ENCODE data around the gene ARPC1A.

ARPC1A gene

GRCh38 chr7:99396418-99397296, 71.0 kb downstream of the ARPC1A start:
- TF ChIP-seq ZNF274 (IDR thresholded peaks at IDR 0.05; ENCODE audit: low read depth, low read length), result no peak

DNA sequence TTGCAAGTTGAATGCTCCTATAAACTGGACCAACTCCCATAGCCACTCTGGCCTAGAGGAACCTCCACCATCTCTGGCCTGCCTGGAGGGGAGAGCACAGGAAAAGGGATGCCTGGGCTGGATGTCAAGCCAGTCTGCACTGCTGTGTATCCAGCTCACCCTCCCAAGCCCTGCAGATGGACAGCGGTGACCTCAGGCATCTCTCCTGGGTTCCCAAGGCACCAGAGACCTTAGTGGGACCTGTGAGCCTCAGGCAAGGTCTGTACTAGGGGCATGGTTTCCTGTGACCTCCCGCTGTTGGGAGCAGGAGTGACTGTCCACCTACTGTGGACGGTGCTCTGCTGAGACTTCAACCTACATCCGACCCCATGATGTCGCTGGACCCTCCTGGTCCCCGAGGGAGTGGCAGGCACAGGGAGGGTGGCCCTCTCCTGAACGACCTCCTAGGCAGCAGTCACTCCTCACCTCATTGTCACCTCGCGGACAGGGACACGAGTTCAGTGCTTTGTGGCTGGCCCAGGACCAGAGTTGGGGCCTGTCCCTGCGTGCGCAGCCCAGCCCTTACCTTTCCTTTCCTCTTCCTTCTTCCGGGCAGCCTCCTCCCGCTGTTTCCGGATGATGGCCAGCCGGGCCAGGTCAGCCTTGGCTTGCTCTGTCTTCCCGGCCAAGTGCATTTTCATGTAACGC, 71.7 kb downstream of the ARPC1A start:
- no peak overlapping the region for H3K4me3 ChIP-seq (ENCODE audit: low read length)
- TF ChIP-seq ZNF274 (IDR thresholded peaks at IDR 0.05; ENCODE audit: low read depth, low read length), result no peak

More at GRCh38 chr7:99396418-99397296, 71.0 kb downstream of the ARPC1A start:
- H3K4me3 ChIP-seq (ENCODE audit: low read length), result no peak overlapping the region

DNA sequence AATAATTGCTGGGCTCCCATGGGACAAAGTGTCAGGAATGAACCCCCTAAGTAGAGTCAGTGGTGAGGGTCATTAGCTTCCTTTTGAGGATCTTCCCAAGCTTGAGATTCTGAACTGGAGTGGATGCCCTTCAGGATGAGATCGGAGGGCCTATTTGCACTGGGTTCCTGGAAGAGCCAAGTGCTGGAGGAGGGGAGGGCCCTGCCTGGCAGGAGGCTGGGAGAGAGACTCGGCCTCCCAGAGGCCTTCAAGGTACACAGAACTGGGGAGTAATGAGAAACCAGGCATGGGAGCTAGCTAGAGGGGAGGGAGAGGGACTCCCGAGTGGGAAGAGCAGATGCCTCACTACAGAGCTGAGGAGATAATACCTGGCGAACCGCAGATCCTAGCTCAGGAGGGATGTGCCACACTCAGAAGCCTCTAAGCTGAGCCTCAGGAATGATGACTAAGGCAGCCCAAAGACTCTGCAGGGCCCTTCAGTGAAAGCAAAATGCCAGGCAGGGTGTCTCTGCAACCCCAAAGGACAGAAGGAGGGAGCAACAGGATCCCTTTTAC, 73.3 kb downstream of the ARPC1A start:
- H3K4me3 ChIP-seq (ENCODE audit: low read length), result no peak overlapping the region
- no peak for TF ChIP-seq ZNF274 (IDR thresholded peaks at IDR 0.05; ENCODE audit: low read depth, low read length)

GRCh38 chr7:99399597-99399996, 73.9 kb downstream of the ARPC1A start:
- H3K4me3 ChIP-seq (ENCODE audit: low read length), result no peak overlapping the region
- TF ChIP-seq ZNF274 (IDR thresholded peaks at IDR 0.05; ENCODE audit: low read depth, low read length), result no peak

- TF ChIP-seq ZNF274 (IDR thresholded peaks at IDR 0.05; ENCODE audit: low read depth, low read length), result no peak
- H3K4me3 ChIP-seq (ENCODE audit: low read length), result no peak overlapping the region
Observed at GRCh38 chr7:99402854-99403253, 77.2 kb downstream of the ARPC1A start.

- no peak for TF ChIP-seq ZNF274 (IDR thresholded peaks at IDR 0.05; ENCODE audit: low read depth, low read length)
- H3K4me3 ChIP-seq (ENCODE audit: low read length), result no peak overlapping the region
Observed at GRCh38 chr7:99403764-99404163, 78.1 kb downstream of the ARPC1A start.

DNA sequence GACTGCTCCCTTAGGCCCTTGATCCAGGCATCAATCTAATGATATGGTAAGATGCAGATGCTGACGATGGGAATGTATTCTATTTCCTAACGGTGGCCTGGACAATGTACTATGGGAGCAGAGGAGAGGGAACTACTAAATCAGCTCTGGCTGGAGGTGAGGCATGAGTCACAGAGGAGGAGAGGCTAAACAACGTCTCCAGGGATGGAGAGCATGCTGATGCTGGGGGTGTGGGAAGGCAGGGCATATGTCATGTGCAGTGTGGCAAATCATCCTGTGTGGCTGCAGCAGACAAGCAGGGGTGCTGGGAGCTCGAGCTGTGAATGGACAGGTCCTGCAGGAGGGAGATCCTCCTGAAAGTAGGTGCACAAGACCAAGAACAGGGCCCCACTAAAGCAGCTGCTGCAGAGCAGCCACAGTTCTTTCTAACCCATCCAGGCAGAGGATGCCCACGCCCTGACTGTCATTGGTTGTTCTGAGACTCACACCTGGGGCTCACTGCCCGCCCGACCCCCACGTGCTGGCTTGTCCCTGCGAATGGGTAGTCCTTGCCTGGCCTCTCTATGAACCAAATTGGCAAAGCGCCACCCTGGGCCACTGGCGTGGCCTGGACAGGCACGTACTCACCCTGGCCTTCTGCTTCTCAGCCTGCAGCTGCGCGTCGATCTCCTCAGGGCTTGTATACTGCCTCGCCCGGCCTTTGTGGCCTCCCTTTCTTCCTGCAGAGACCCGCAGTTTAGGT, 78.7 kb downstream of the ARPC1A start:
- H3K4me3 ChIP-seq (ENCODE audit: low read length), result no peak overlapping the region
- TF ChIP-seq ZNF274 (IDR thresholded peaks at IDR 0.05; ENCODE audit: low read depth, low read length), result no peak

DNA sequence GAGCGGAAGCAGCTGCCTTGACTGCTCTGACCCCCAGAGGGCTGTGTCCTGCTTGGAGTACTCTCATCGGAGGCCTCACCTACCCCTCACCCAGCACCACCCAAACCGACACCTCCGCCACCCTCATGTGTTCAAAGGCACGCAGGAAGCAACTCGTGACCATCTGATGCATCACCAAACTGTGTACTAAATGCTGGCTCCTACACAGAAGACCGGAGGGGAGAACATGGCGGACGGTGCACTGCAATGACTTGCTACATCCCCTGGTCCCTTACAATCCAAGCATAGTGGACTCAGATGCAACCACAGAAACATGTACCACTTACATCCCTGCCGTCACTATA, 79.3 kb downstream of the ARPC1A start:
- no peak overlapping the region for H3K4me3 ChIP-seq (ENCODE audit: low read length)

GRCh38 chr7:99406557-99406956, 80.9 kb downstream of the ARPC1A start:
- H3K4me3 ChIP-seq (ENCODE audit: low read length), result peak overlapping the region; percentile 34; the same call in 1 of the 2 replicates

More for the DNA sequence above, 79.3 kb downstream of the ARPC1A start:
- TF ChIP-seq ZNF274 (IDR thresholded peaks at IDR 0.05; ENCODE audit: low read depth, low read length), result no peak

DNA sequence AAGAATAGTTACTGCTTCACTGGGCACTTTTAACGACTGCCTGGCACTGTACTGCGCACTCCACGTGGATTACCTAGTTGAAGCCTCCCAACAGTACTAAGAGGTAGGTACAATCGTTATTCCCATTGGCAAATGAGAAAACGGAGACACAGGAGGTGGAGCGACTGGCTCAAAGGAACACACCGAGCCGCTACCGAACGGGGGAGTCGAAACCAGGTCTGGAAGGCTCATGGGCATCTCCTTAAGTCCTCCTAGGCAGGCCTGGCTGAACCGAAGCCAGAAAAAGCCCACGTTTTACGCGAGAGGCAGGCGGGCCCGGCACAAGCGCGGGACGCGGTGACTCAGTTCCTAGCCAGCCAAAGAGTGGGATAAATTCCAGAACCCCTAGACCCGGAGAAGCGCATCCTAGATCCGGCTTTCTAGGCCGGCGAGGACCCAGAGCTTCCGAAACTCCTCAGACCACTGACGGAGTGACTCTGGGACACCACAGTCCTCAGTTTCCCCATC, 82.2 kb downstream of the ARPC1A start:
- TF ChIP-seq ZNF274 (IDR thresholded peaks at IDR 0.05; ENCODE audit: low read depth, low read length), result no peak
- peak overlapping the region; percentile 93 for H3K4me3 ChIP-seq (ENCODE audit: low read length)

More at GRCh38 chr7:99406557-99406956, 80.9 kb downstream of the ARPC1A start:
- TF ChIP-seq ZNF274 (IDR thresholded peaks at IDR 0.05; ENCODE audit: low read depth, low read length), result no peak

DNA sequence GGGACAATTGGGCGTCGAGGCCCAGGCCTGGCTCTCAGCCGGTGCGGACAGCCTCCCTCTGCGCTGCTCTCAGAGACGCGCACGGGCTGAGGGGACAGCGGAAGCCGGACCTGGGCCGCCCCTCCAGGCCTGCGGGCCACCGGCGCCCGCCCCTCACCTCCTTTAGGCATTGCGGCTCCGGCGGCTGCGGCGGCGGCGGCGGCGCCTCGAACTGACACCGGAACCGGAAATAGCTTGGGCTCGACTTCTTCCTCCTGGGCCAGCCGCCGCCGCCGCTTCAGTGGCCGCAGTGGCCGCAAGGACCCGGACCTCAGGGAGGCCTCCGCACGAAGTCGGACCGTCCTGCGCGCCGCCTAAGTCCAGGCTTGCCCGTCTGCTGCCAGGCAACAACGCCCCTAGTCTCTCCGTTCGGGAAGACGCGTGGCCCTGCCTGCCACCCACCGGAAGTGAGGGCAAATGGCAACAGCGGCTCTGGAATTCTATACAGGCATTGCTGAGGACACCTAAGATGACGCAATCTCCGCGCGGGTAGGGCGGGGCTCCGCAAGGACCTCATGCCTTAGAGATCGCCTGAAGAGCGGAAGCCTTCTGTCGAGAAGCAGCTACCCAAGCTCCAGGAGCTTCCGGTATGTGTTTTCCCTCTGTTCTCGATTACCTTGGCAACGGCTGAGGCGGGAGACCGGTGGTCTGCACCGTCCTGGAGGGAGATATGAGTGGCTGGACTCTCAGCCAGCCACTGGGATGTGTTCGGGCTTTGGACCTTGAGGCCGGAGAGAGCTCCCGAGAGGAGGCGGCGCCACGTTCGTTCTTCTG, 82.9 kb downstream of the ARPC1A start, which contains the start of the genes BUD31 and PDAP1:
TSS of gene BUD31 (plus strand) at position 591 of the 813 bp plus-strand sequence. CDS start 2,124 bp downstream, outside the sequence.
TSS of gene PDAP1 (minus strand) at position 219 of the 813 bp plus-strand sequence. CDS start at position 170, 49 bp downstream.
- TF ChIP-seq ZNF274 (IDR thresholded peaks at IDR 0.05; ENCODE audit: low read depth, low read length), result no peak
- peak within 1 kb of the TSS; percentile 93 for H3K4me3 ChIP-seq (ENCODE audit: low read length)

GRCh38 chr7:99409192-99409572, 83.5 kb downstream of the ARPC1A start:
- TF ChIP-seq ZNF274 (IDR thresholded peaks at IDR 0.05; ENCODE audit: low read depth, low read length), result no peak

GRCh38 chr7:99409806-99410205, 84.1 kb downstream of the ARPC1A start:
- TF ChIP-seq ZNF274 (IDR thresholded peaks at IDR 0.05; ENCODE audit: low read depth, low read length), result no peak
- peak overlapping the region; percentile 93 for H3K4me3 ChIP-seq (ENCODE audit: low read length)

More at GRCh38 chr7:99409192-99409572, 83.5 kb downstream of the ARPC1A start:
- peak overlapping the region; percentile 93 for H3K4me3 ChIP-seq (ENCODE audit: low read length)

All from GM08714 (cell line).